GM18861 (cell line): ENCODE results near the gene ALS2CL.

Experiments used
- ATAC-seq: cut with Tn5 transposase; IDR thresholded peaks from one replicate; pipeline ENCODE4 v1.9.1; 2021; ENCODE audit not compliant: unreplicated experiment

The ALS2CL gene

DNA sequence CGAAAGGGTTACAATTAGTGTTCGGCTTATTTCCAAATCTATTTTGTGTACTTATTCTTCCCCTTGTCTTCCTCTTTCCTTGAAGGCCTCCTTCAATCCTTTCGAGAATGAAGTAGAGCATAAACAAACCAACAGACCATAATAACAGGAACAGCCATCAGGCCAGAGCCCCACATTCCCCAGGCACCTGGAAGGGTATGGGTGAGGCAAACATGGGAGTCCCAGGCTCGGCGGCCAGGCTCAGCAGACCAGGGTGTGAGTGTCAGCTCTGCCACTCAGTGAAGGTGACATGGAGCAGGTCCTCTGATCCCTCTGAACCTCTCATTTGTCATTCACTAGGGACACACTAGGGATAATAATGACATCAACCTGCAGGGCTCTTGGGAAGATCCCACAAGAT is 13.8 kb downstream of the ALS2CL start:
- ATAC-seq: no peak

DNA sequence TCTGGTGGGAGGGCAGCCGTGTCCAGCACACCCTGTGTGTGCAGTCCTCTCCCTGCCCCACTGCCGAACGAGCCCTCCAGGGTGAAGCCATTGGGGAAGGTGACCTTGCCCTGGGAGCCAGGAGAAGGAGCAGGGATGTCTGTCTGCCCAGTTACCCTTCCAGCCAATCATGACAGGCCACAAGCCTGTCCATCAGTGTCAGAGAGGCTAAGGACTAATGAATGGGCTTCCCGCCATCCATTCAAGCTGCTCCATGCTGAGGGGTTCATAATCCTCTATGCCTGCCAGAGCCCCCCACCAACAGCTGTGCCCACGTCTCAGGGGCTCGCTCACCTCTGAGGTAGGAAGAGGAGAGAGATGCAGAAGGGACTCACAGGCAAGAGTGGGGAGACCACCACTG is 15.2 kb downstream of the ALS2CL start:
- ATAC-seq: no peak

DNA sequence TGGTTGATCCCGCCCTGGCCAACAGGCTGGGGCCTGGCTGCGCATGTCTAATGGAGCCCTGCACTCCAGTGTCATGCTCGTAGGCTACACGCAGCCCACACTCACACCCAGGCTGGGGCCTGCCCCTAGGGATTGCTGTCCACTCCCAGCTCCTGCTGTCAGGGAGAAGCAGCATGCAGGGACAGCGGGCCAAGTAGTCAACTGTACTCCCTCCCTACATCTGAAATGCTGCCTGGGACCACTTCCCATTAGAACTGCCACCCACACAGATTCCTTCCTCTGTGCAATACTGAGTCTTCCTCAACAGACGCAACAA is 16.1 kb downstream of the ALS2CL start:
- no peak for ATAC-seq

DNA sequence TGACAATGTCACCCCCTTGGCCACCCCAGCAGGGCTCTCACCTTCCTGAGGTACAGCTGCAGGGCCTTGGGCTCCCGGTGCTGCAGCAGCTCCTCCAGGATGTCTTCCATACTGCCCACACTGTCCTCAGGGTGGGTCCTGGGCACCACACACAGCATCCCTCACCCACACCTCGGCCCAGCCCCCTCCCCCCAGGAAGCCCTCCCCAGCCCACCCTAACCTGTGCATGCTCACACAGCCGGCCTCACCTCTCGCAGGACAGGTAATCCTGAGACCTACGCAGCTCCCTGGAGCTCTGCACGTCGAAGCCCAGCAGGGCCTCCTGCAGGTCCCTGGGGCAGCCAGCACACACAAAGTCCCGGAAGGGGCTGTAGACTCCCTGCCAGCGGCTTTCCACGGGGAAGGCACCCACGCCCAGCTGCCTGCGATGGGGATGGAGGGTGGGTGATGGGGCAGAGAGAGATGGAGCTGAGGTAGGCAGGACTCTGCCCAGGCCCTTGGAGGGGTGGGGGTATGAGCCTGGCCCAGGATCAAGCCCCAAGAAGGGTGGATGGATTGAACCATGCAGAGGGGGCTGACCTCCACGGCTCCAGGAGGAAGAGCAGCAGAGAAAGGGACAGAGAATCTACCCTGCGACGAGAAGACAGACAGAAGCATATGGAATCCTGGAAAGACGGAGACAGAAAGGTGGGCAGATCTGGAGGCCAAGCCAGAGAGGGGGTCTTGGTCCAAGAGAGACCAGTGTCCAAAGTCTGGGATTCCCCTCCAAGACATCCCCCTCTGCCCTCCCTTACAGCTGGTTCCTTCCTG is 16.7 kb downstream of the ALS2CL start:
- ATAC-seq: no peak

DNA sequence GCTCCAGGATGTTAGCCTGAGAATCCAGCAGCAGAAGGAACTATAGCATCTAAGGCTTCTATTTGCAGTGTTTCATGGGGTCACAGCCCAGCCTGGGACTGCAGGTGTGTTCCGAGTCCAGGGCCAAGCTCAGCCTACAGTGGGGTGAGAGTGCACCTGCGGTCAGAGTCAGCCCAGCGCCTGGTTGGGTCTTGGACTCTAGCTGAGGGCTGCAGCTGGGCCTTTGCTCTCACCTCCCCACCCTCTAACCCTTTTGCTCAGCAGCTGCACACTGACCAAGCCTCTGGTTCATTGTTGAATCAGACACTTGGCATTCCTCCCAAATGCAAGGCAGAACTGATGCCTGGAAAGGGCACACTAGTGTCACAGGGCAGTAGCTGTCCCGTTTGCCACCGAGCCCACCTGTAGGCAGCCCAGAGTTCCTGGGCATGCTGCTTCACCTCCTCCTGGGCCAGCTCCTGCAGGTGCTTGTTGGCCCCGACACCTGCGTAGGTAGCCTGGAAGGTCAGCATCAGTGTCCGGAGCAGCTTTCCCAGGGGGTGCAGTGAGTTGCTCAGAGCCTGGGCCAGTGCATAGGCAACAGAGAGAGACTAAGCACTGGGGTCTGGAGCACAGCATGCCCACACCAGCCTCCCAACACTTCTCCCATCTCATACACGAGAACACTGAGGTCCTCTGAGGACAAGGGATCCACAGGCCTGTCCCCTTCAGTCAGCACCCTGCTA is 17.5 kb downstream of the ALS2CL start:
- no peak for ATAC-seq

DNA sequence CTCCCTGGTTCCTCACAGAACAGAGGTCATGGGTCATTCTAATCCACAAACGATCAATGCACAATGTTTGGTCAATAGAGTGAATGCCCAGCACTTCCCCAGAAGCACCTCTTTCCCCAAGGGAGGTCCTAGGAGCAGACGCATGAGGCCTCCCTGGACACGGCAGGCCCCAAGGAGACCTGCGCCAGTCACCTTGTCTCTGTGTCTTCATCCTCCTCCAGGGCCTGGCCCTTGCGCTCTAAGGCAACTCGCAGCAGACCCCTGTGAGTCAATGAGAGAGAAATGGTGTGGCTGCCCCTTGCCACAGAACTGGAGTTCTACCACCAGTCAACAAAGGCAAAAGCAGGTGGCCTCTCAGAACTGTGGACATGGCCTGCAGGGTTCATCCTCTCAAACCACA is 18.1 kb downstream of the ALS2CL start:
- ATAC-seq: no peak

DNA sequence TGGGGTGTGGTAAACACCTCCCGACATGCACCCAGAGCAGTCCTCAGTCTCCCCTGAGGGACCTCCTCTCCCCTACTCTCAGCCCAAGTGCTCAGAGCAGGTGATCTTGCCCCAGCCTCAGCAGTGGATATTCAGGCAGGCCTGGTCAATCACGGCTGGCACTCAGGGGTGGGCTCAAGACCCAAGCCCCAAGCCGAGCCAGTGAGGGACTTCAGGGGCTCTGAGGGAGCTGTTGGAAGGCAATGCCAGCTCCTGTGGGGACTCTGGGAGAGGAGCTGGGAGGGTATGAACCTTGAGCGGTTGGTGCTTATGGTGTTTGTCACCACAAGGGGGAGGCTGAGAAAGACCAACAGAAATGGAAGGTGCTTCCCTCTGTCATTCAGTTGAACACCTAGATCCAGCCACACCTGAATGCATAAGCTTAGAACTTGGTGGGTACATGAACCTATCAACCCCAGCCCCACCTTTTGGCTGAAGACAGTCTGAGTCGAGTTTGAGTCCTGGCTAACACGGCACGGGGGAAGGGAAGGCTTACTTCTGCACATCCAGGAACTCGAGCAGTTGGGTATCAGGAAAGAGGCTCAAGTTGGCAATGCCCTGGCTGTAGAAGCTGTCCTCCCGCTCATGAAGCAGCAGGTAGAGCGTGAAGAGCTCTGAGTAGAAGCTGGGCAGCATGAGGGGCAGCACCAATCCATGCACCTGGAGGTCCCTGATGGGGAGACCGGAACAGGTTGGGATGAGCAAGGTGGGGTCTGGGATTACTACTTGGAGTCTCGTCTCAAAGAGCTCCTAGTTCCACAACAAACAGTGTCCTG is 19.2 kb downstream of the ALS2CL start:
- no peak for ATAC-seq

DNA sequence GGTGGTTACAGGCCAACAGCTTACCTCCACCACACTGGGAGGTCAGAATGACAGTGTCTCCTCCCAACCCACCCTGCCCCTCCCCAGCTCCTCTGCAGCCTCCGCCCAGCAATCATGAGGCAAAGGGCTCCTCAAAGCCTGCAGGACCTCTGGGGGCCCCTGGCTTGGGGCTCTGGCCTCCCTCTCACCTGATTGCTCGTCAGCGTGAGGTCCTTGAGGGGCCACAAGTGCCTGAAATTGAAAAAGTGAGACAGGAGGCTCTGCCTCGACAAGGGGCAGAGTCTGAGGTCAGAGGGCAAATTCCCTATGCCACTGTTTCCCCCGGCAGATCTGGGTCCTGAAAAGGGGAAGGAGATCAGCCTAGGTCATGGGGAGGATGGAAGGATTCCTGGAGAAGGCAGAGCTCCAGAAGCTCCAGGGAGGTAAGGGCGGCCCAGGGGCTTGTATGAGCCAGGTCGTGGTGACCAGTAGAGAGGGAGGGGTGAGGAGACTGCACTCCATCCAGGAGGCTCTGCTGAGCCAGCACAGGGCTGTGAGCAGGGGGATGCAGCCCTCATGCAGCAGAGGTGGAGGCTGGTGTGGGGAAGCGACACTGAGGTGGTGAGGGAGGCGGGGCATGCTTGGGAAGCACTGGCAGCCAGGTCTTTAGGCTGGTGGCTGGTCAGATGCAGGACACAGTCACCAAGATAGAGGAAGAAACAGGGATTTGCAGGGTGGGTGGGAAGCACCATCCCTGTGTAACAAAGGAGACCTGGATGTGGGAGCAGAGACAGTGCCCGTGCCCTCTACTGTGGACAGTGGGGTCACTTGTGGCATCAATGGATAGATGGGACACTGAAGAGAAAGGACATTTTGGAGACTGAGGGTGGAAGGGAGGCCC is 20.1 kb downstream of the ALS2CL start:
- no peak for ATAC-seq

DNA sequence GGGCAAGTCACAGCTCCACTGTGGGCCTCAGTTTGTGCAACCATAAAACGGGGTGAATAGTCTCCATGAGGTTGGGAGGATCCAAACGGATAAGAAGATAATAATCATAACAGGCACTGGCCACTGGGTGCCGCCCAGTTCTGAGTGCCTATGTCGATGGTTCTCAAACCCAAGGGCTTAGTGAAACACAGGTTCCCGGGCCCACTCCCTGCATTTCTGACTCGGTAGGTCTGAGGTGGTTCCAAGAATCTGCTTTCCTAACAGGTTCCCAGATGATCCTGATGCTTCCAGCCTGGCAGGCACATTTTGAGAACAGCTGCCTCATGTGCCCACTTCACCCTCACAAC is 21.2 kb downstream of the ALS2CL start:
- ATAC-seq: no peak

DNA sequence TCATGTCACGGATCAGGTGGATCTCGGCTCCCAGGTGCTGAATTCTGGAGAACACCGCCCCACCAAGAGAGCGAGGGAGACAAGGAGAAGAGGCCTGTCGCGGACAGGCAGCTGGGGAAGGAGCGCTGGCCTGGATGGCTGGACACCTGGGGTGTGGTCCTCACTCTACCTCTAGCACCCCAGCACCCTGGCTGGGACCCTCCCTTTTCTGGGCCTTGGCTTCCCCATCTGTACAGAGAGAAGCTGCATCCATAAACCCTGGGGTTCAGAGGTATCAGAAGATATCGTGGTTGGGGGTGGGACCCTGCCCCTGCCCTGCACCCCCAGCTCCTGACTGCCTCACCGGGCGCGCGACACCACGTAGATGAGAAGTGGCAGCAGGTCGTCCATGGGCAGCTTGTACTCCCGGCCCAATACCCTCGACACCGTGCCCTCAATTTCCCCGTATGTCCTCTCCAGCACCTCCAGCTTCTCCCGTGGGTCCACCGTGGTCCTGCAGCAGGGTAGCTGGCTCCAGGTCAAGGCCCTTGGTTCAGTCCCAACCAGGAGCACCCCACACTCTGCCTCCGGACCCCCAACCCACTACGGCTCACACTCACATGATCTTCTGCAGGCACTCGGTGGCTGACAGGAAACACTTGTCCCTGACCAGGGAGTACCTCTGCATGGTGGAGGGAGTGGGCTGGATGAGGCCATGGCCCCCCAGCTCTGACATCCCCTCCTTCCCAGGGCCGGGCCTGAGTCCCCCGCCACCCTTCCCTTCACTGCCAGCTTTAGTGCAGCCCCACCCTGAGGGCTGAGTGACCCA is 21.7 kb downstream of the ALS2CL start:
- ATAC-seq: no peak

DNA sequence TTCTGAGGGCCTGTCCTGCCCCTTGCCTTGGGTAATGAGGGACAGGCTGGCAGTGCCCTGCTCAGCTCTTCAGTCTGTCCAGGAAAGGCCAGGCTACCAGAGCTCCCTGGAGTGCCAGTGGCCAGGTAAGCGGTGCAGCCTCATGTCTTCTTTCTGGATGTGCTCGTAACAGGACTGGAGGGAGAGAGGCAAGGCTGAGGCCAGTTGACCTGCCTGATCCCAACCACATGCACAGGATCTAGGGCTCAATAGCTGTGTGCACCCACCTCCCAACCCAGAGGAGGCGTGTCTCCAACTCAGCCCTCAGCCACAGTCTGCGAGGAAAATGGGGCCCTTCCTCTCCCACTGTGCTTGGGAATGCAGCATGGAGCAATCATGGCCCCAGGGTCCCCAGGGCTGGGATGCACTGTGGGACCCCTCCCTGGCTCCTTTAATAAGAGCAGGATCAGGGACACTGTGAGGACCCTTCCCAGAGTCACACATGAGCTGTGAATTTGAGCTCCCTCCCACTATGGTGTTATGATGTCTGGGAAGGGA is 22.5 kb downstream of the ALS2CL start:
- no peak for ATAC-seq

DNA sequence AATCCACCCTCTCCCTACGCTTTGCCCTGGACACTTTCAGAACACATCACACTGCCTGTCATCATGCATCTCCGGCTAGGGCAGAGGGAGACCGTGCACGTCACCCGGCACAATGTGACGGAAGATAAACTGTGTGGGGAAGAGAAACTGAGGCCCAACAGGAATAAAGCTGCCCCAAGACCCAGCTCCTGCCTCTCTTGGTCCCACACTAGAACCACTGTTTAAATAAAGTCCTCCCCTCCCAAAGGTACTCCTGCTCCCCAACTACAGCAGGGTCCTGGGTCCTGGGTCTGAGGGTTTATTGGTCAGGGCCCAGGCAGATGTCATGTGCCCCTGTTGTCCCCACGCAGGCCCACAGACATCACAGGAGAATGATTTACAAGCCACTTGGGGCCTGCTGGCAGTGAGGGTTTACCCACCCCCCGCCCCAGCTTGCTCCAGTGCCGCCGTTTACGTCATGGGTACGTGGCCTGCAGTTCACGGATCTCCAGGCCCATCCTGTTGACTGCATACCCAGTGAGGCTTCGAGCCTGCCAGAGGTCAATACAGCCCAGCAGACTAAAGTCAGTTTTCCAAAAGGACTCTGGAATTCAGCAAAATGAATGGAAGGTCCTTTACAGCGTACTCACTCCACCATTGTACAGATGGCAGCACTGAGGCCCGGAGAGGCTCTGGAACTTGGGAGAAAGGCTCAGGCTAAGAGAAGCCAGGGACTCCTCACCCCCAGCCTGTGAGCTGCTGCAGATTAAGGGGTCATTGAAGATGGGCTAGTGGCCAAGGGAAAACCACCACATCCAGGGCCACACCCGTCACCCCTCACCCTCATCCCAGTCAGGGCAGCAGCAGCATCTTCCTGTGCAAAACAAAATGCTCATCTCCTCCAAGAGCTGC is 23.2 kb downstream of the ALS2CL start:
- no peak for ATAC-seq

DNA sequence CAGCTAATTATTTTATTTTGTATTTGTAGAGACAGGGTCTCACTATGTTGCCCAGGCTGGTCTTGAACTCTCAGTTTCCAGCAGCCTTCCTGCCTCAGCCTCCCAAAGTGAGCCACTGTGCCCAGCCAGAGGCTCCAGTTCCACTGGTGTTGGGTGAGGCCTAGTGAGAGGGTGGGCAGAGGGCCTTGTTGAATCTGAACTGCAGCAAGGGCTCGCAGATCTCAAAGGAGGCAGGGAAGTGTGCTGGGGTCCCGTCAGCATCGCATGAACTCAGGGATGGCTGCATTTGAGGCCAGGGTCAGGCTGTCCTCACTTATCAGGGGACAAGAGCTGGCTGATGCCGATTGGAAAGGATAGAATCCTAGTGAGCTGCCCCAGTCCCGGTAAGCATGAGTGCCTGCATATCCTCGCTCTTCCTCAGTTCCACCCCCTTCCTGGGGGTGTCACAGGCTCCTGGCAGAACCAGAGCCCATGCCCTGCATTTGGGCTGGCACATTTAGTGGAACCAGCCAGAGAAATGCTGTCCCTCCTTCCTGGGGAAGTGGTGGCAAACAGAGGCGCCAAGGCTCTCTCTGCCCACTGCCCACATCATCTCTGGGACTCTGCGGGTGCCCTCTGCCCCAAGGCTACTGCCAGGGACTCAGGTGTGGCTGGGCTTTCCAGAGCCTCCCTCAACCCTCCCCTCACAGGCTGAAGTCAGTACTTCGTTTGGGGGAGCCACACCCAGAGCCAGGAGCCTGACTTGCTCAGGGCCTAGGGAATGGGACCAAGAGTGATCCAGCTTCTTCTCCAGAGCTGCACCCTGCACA is 24.1 kb downstream of the ALS2CL start:
- ATAC-seq: no peak

DNA sequence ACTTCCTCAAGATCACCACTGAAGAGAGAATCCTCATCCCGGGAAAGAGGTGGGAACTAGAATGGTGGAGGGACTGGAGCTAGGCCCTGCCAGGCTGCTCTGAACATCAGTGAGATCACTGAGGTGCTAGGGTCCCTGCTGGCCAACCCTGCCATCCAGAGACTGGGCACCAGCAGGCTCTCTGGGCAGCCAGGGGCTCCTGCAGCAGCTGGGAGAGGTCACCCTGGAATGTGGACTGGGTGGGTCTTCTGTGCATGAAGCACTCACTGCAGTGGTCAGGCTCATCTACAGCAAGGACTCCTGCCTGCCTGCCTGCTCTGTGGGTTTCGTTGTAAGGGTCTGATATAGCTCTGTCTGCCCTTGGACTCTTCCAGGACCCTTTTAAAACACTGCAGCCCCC is 24.9 kb downstream of the ALS2CL start:
- no peak for ATAC-seq

DNA sequence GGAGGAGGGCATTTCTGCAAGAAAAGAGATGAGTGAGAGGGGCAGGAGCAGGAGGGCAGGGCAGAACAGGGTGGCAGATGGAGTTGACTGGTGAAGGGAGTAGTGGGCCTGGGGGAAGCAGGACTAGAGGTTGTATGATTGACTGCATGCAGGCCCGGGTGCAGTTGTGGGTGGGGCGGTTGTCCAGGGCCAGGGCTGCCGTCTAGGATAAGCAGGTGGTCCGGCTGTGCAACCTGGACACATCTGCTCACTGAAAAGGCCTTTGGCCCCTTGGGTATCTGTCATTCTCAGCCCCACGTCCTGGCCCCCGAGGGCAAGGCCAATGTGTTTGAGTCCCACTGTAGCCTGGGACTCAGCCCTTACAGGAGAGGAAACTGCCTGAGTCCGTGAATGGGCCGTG is 25.4 kb downstream of the ALS2CL start:
- ATAC-seq: no peak

DNA sequence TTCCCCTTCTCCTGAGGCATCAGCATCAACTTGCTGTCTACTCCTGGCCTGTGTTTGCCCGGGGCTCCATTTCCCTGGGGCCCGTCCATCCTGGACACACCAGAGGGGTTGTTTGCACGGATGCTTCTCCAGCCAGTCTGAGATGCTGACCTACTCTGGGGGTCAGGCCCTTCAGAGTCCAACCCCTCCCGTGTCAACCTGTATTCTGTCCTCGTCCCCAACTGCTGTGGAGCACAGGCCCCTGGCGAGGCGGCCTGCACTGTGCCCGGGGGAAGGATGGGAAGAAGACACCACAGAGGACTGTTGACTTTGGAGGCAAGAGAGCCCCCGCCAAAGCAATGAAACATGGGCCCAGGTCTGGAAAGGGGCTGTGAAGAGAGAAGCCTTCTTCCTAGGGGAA is 25.8 kb downstream of the ALS2CL start:
- no peak for ATAC-seq

DNA sequence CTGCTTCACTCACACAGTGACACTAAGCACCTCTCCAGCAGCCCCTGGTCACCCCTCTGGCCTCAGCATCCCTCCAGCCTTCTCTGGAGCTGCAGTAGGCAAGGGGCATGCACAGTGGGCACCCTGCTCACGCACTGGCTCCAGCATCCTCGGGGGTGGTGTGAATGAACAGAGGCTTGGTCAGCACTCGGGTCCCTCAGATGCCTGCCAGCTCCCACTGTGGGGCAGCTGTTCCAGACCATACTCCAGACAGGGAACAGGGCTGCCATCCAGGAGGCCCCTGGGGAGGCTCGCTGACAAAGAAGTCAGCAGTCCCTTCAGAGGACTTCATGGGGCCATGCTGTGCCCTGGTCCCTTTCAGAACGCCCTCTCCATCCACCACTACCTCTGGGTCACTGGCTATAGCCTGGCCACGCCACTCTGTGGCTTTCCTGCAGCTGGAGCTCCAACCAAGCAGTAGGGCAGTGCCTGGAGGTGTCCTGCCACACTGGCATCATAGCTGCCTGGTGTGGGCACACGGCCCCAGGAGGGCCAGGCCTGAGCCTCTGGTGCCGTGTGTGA is 26.3 kb downstream of the ALS2CL start:
- ATAC-seq: no peak

DNA sequence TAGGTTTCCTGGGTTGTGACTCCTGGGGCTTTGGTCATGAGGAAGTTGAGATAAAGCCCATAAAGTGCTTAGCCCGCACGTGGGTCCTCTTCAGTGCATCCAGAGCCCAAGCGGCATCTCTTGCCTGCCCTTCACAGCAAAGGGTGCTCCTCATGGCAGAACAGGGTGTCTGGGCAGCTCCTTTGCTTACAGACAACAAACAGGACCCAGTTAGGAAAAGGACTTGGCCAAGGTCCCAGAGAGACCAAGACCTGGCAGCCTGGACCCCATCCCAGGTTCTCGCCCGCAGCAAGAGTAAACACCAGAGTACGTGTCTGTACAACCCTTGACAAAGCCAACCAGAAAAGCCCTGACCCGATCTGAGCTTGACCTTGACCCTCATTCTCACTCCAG is 27.0 kb downstream of the ALS2CL start:
- no peak for ATAC-seq
